Effector memory CD8-positive, alpha-beta T cell (primary cell): ENCODE measurements around the gene CTNNAL1.

ENCODE experiments used
- ATAC-seq: fragments of 150-1000 bp; cut with Tn5 transposase; replicated peaks from 2 replicates; pipeline ENCODE4 v1.10.0; 2021; ENCODE audit warnings: mild to moderate bottlenecking, moderate library complexity
- DNase-seq, 3 experiments: peaks; one replicate each; pipeline ENCODE4 v3.0.0; 2021
- H3K27ac Mint-ChIP-seq, 2 donors: one replicate each; pipeline ENCODE4 v1.8.0; 2022; ENCODE audit warnings: mild to moderate bottlenecking in 2 of 2, mixed read lengths in 2 of 2, moderate library complexity in 2 of 2
- H3K27me3 Mint-ChIP-seq, 2 donors: one replicate each; pipeline ENCODE4 v1.8.0; 2022; ENCODE audit warnings: mixed read lengths in 2 of 2
- H3K36me3 Mint-ChIP-seq: one replicate; pipeline ENCODE4 v1.8.0; 2022; ENCODE audit warnings: mild to moderate bottlenecking, moderate library complexity, mixed read lengths; ENCODE audit not compliant: insufficient read depth
- H3K4me1 Mint-ChIP-seq, 2 donors: one replicate each; pipeline ENCODE4 v1.8.0; 2022; ENCODE audit warnings: low read depth in 2 of 2, mixed read lengths in 2 of 2
- H3K4me3 Mint-ChIP-seq, 2 donors: one replicate each; pipeline ENCODE4 v1.8.0; 2022; ENCODE audit warnings: mild to moderate bottlenecking in 2 of 2, mixed read lengths in 2 of 2, moderate library complexity in 2 of 2
- H3K9me3 Mint-ChIP-seq, 2 donors: one replicate each; pipeline ENCODE4 v1.8.0; 2022; ENCODE audit warnings: mixed read lengths in 2 of 2

The CTNNAL1 gene

DNA sequence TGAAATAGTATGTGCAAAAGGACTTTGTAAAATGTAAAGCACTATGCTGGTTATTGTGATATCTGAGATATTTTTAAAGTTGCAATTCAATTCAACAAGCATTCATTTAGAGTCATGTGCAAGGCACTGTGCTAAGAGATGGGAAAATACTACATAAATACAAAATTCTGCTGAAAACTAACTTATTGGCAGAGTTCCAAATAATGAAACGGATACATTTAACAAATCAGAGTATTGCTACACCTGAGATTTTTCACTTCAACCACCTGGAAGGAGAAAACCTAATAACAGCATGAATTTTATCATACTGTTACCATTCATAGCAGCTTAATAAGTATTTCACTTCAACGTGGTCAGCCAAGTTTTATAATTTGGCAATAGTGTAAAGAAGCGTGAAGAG is 6.1 kb upstream of the CTNNAL1 start:
- H3K27me3 Mint-ChIP-seq: no peaks in the 10 kb centered on the region
- ATAC-seq (no peak), DNase-seq (no peak)
- peaks cover 20% of the 10 kb centered on the region for H3K36me3 Mint-ChIP-seq
- no peaks in the 10 kb centered on the region for H3K9me3 Mint-ChIP-seq
- H3K27ac Mint-ChIP-seq: no peak overlapping the region
- no peak overlapping the region for H3K4me3 Mint-ChIP-seq
- peaks cover 0 to 5% of the 10 kb centered on the region in 2 donors for H3K4me1 Mint-ChIP-seq

DNA sequence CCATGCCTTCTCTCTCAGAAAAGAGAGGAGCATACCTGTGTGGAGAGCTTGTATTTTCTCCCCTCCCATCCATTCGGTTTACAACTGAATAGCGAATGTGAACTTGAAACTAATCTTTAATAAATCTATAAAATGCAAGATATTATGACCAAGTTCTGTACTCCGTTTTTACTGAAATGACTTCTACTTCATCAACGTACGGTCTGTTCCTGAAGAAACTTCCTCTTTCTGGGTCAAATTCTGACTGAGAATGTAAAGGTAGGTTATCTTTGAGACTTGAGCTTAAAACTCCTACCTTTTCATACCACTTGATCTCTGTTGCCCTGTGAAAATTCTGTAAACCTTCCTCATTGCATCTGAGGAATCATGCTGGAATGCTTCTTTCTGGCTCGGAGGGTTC is 4.2 kb upstream of the CTNNAL1 start:
- H3K4me1 Mint-ChIP-seq: peaks cover 6 to 12% of the 10 kb centered on the region in 2 donors
- peak overlapping the region in 1 of 2 donors; percentile 26 for H3K27ac Mint-ChIP-seq
- ATAC-seq: no peak
- no peak overlapping the region for H3K4me3 Mint-ChIP-seq
- no peaks in the 10 kb centered on the region for H3K27me3 Mint-ChIP-seq
- no peaks in the 10 kb centered on the region for H3K9me3 Mint-ChIP-seq
- DNase-seq: no peak
- peaks cover 25% of the 10 kb centered on the region for H3K36me3 Mint-ChIP-seq

DNA sequence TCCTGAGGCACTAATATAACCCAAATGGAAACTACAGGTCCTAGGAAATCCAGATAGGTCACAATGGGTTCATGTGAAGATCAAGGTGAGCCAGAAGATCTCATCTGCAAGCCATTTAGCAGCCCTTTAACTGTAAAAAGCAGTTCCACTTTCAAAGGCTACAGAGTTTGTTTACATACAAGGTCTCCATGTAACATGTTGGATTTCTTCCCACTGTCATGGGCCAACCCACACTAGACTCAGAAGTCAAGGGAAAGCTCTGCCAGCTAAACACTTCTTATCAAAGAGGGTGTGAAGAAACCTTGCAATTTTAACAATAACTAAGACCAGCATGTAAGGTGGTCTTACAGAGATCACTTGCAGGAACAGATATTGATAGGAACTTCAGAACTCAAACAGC is 3.8 kb upstream of the CTNNAL1 start:
- no peak for ATAC-seq
- no peaks in the 10 kb centered on the region for H3K27me3 Mint-ChIP-seq
- H3K27ac Mint-ChIP-seq: no peak overlapping the region
- DNase-seq: no peak
- H3K9me3 Mint-ChIP-seq: no peaks in the 10 kb centered on the region
- H3K36me3 Mint-ChIP-seq: peaks cover 27% of the 10 kb centered on the region
- H3K4me3 Mint-ChIP-seq: no peak overlapping the region
- H3K4me1 Mint-ChIP-seq: peaks cover 10 to 16% of the 10 kb centered on the region in 2 donors

DNA sequence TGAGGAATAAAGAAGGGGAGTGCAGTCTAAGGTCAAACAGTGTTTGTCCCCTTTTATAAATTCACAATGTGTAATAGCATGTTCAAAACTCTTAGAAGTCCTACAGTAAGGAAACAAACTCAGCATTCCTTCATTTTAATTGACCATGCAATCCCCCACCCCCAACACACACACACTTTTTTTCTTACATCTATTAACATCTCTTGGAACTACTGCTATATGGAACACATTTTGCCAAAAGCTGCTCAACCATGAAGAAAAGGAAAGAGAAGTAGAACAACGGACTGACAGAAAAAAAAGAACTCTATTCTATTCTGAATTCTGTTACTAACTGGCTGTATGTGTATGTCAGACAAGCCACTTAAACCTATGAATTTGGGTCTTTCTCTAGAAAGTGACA is 2.8 kb upstream of the CTNNAL1 start:
- H3K9me3 Mint-ChIP-seq: no peaks in the 10 kb centered on the region
- H3K4me3 Mint-ChIP-seq: no peak overlapping the region
- peaks cover 15 to 24% of the 10 kb centered on the region in 2 donors for H3K4me1 Mint-ChIP-seq
- no peak for ATAC-seq
- no peak overlapping the region for H3K27ac Mint-ChIP-seq
- no peak for DNase-seq
- no peaks in the 10 kb centered on the region for H3K27me3 Mint-ChIP-seq
- peaks cover 27% of the 10 kb centered on the region for H3K36me3 Mint-ChIP-seq

DNA sequence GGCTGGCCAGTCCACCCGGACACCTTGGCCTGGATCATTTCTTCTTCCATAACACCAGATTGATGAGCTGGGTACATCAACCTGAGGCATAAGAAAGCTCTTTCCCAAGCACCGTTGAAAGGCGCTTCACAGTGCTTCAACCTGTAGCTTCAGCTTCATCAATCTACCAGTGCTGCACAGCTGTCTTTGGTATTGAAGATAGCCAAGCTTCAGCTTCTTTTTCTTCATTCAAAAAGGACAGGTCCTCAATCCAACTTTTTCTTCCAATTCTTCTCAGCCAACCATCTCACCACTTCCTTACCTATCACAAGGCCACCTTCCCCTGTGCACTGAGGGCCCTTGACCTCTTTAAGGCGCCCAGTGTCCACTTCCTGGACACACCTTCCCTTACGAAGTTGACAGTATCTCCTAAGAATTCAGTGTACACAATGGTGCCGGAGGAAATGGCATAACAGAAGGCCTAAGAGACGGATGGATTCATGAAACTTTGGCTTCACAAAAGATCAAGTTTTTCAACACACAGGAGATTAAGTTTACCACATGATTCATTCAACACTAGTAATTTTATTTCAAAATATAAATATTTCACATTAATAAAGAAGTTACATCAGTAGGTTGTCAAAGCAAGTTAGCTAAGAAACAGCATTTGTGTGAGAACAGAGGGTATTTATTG is 1.4 kb upstream of the CTNNAL1 start:
- ATAC-seq (no peak), DNase-seq (no peak)
- no peak overlapping the region for H3K4me3 Mint-ChIP-seq

DNA sequence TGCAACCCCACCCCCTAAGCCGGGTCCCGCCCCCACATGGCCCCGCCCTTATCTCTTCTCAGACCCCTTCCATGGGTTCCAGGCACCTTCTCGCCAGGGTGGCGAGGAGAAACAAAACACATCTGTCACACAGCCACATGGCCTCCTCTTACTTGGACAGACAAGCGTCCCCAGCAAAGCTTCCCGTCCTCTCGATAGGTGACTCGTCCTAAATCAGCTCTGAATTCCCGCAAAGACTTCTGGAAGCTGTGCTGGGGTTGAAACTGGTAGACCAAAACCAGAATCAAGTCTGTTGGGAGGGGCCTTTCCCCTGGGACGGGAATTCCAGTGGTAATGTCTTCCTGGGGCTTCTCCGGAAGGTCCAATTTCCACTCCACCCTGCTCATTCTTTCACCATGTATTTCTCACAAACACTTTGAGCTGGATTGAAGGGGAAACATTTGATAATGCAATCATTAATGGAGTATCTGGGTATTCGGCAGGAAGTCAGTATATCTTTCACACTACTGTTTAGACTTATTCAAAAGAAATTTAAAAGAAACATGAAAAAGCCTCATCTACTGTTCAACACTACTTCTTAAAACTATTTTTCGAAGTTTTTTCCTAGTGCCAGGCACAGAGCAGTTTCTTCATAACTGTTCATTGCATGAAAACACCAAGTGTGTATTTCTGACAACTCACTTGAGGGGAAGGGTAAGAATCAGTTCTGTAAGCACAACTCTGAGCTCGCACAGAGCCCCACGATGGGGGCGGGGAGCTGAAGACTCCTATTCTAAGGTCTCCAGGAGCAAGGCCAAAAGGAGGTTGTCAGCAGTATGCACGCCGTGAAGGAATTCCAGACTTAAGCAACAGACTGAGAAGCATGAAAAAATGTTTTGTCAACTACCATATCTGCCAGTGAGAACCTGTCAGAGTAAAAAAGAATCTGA is 644 bp upstream of the CTNNAL1 start:
- DNase-seq: no peak
- H3K9me3 Mint-ChIP-seq: no peaks in the 10 kb centered on the region
- no peaks in the 10 kb centered on the region for H3K27me3 Mint-ChIP-seq
- H3K4me3 Mint-ChIP-seq: peak overlapping the region; percentile 97 to 98
- peaks cover 19 to 27% of the 10 kb centered on the region in 2 donors for H3K4me1 Mint-ChIP-seq
- peaks cover 9% of the 10 kb centered on the region for H3K36me3 Mint-ChIP-seq
- peak overlapping the region; percentile 61 to 91 for H3K27ac Mint-ChIP-seq
- no peak for ATAC-seq

More for the DNA sequence above, 1.4 kb upstream of the CTNNAL1 start:
- Mint-ChIP-seq H3K27ac (peak overlapping the region in 1 of 2 donors; percentile 61), H3K4me1 (peaks cover 19 to 30% of the 10 kb centered on the region in 2 donors), H3K9me3 (no peaks in the 10 kb centered on the region), H3K36me3 (peaks cover 16% of the 10 kb centered on the region), H3K27me3 (no peaks in the 10 kb centered on the region)

DNA sequence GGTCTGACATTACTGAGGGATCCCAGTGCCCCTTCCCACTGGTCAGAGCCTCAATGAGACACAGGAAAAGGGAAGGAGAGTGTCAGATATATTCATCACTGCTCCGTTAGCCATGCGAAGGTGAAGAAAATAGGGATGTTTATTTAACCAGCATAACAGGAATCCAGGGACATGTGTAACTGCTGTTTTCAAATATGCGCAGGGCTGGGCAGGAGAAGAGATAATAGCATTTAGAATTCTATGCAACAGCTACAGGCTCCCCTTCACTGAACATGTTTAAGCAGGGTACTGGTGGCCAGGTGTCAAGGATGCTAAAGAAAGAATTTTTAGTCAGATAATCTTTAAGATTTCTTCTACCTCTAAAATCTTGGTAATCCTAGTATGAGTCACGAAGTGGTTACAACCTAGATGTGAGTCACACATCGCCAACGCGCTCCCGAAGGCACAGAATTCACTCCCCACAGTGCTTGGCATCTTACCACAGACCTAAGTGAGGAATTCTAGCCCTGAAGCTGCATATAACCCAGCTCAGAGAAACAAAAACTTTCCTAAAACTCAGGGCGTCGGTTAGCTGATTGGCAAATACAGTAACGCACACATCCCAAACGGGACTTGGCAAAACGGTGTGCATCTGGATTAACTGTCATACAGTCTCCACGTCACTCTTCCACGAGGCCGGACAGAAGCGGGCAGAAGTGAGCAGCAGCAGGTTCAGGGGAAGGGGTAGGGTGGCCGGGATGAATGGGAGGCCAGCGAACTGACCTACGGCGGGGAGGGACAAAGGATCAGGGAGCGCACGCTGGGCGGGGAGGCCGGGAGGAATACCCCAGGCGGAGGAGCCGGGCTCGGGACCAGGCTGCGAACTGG is 1.1 kb downstream of the CTNNAL1 start:
- Mint-ChIP-seq H3K4me1 (peaks cover 19 to 27% of the 10 kb centered on the region in 2 donors), H3K9me3 (no peaks in the 10 kb centered on the region), H3K36me3 (peaks cover 9% of the 10 kb centered on the region), H3K27ac (peak overlapping the region; percentile 91 to 94), H3K4me3 (peak overlapping the region; percentile 97 to 98), H3K27me3 (no peaks in the 10 kb centered on the region)
- DNase-seq (peak in 2 of 3 experiments; percentile 2 to 3), ATAC-seq (no peak)

DNA sequence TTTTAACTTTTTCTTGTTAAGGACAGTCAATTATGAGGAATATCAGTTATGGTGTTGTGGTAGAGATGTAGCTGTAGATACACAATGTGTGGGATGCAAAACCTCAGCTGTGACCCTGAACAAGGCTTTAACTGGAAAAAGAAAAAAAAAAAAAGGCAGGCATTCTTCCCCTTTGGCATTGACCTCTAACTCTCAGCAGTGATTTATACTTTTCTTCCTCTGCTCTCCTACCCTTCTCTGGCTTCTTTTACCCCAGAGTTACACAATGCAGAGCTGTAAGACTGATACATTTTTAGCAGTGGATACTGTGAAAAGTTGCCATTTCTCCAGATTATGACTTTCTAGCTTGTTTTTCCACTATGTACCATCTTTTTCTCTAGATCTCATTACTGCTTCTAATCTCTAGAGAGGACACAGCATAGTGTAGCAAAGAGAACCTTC is 2.0 kb downstream of the CTNNAL1 start:
- peak overlapping the region in 1 of 2 donors; percentile 91 for H3K27ac Mint-ChIP-seq
- peaks cover 9% of the 10 kb centered on the region for H3K36me3 Mint-ChIP-seq
- H3K4me3 Mint-ChIP-seq: no peak overlapping the region
- ATAC-seq (no peak), DNase-seq (no peak)
- H3K4me1 Mint-ChIP-seq: peaks cover 19 to 27% of the 10 kb centered on the region in 2 donors
- H3K27me3 Mint-ChIP-seq: no peaks in the 10 kb centered on the region
- no peaks in the 10 kb centered on the region for H3K9me3 Mint-ChIP-seq

DNA sequence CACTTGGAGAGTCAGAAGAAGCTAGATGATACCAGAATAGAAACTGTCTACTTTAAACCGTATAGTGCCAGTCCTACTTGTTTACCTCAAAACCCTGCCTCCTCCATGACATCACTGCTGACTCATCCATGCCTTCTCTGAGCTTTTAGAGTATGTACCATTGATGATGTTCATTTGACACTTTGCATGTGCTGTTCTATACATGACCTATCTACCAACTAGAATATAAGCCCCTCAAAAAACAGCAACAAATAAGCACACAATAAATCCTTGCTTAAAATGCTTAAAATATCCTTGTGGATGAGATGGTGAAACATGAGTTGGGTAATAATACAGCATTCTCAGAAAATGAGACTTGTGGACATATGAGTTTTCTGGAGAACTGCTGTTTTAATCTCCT is 2.6 kb downstream of the CTNNAL1 start:
- Mint-ChIP-seq H3K27ac (no peak overlapping the region), H3K27me3 (no peaks in the 10 kb centered on the region), H3K36me3 (peaks cover 9% of the 10 kb centered on the region), H3K9me3 (no peaks in the 10 kb centered on the region), H3K4me3 (no peak overlapping the region), H3K4me1 (peaks cover 19 to 27% of the 10 kb centered on the region in 2 donors)
- ATAC-seq: peak; percentile 13
- peak; percentile 18 to 40 (median 21) for DNase-seq

DNA sequence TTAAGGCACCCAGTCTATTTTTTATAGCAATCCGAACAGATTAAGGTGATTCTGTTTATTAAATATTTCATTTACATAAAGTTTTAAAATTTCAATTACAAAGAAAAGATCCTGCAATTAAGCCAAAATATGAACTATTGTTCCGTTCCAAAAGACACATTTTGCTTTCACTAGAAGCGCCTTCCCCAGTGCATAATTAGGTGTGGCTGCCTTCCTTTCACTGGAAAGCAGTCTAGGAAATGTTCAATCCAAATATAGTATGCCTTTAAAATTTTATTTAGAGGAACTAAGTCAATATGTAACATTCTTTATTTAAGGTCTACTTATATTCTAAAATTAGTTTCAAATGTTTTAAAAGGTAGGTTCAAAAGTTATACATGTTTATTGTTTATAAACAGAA is 7.6 kb downstream of the CTNNAL1 start:
- Mint-ChIP-seq H3K36me3 (peaks cover 2% of the 10 kb centered on the region), H3K9me3 (peaks cover 0 to 2% of the 10 kb centered on the region in 2 donors), H3K27ac (no peak overlapping the region), H3K4me3 (no peak overlapping the region), H3K27me3 (no peaks in the 10 kb centered on the region), H3K4me1 (peaks cover 2% of the 10 kb centered on the region in 2 donors)
- ATAC-seq (no peak), DNase-seq (no peak)

DNA sequence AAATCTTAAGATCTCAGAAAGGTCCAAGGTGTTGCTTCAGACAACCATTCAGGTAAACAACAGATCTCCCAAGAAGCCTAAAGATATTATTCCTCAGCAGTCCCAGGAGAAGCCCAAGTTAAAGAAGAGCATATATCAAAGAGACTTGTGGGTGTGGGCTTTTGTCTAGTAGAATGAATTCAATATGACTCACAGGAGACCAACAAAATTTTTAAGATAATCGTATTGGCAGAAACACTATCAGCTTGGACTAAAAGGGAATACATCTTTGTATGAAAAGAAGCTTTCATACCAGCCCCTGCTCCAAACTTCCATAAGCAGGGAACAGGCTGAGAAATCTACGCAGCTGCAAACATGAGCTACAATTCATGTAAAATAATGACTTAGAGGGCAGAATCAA is 10.2 kb downstream of the CTNNAL1 start:
- ATAC-seq (no peak), DNase-seq (no peak)
- H3K27ac Mint-ChIP-seq: no peak overlapping the region
- H3K36me3 Mint-ChIP-seq: no peaks in the 10 kb centered on the region
- H3K4me3 Mint-ChIP-seq: no peak overlapping the region
- H3K9me3 Mint-ChIP-seq: peaks cover 0 to 2% of the 10 kb centered on the region in 2 donors
- no peaks in the 10 kb centered on the region for H3K27me3 Mint-ChIP-seq
- H3K4me1 Mint-ChIP-seq: peaks cover 0 to 2% of the 10 kb centered on the region in 2 donors

DNA sequence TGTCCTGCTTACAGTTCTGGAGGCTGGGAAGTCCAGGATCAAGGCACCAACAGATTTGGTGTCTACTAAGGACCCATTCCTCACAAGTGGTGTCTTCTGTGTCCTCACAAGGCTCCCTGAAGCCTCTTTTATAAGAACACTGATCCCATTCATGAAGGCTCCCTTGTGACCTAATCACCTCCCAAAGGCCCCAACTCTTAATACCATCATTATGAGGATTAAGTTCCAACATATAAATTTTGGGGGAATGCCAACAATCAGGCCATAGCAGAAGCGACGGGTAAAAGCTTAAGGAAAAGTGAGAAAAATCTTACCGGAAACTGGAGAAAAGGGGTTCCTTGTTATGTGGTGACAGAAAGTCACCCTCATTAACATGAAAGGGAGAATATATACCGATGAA is 11.2 kb downstream of the CTNNAL1 start:
- Mint-ChIP-seq H3K27ac (no peak overlapping the region), H3K9me3 (peaks cover 0 to 2% of the 10 kb centered on the region in 2 donors), H3K4me1 (peaks cover 0 to 2% of the 10 kb centered on the region in 2 donors)

DNA sequence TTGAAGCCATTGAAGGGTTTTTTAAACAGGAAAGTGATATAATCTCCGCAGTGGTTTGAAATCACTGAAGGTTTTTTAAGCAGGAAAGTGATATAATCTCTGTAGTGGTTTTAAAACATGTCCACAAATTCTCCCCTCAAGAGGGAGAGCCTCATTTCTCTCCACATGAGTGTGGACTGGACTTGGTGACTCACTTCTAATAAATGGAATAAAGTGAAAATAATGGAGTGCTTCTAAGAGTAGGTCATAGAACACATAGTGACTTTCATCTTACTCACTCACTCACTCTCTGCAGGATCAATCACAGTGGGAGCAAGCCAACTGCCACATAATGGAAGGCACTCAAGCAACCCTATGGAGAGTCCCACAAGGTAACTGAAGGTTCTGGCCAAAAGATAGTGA is 12.0 kb downstream of the CTNNAL1 start:
- no peak for ATAC-seq
- Mint-ChIP-seq H3K4me1 (peaks cover 0 to 2% of the 10 kb centered on the region in 2 donors), H3K4me3 (no peak overlapping the region), H3K36me3 (no peaks in the 10 kb centered on the region), H3K27ac (no peak overlapping the region), H3K27me3 (no peaks in the 10 kb centered on the region), H3K9me3 (peaks cover 0 to 2% of the 10 kb centered on the region in 2 donors)
- no peak for DNase-seq

More for the DNA sequence above, 11.2 kb downstream of the CTNNAL1 start:
- Mint-ChIP-seq H3K4me3 (no peak overlapping the region), H3K27me3 (no peaks in the 10 kb centered on the region), H3K36me3 (no peaks in the 10 kb centered on the region)
- no peak for DNase-seq
- no peak for ATAC-seq
